GM13977 (cell line): ENCODE data around the gene PTPN3.

ENCODE experiments used
- DNase-seq: peaks from one replicate; pipeline ENCODE4 v3.0.0; 2012; ENCODE audit warnings: low spot score
- CTCF ChIP-seq: IDR thresholded peaks from 2 replicates; pipeline ENCODE4 v1.5.1; 2012; ENCODE audit warnings: mild to moderate bottlenecking, control low read depth; ENCODE audit not compliant: insufficient read depth; ENCODE audit errors: extremely low read depth, missing control alignments
- in situ Hi-C: fragments of 300-500 bp; cut with MboI; formaldehyde crosslinking; loops from one replicate; pipeline ENCODE4 v1.12.0; 2022; ENCODE audit warnings: low sequenced_read_pairs, low pct_unique_long_range_greater_than_20kb, mixed read lengths, inconsistent platforms; ENCODE audit not compliant: unreplicated experiment

Gene PTPN3

GRCh38 chr9:109449036-109449798 lies 48.9 kb downstream of the PTPN3 start:
- in situ Hi-C loops: no loop called here
- no peak for TF ChIP-seq CTCF
- no peak for DNase-seq

GRCh38 chr9:109448223-109448622 lies 49.9 kb downstream of the PTPN3 start:
- TF ChIP-seq CTCF: no peak
- in situ Hi-C loops: no loop called here
- DNase-seq: no peak

GRCh38 chr9:109447329-109448076 lies 50.6 kb downstream of the PTPN3 start:
- TF ChIP-seq CTCF: no peak
- in situ Hi-C loops: no loop called here
- no peak for DNase-seq

GRCh38 chr9:109444771-109445320 lies 53.3 kb downstream of the PTPN3 start:
- TF ChIP-seq CTCF: no peak
- in situ Hi-C loops: no loop called here
- no peak for DNase-seq

- no peak for TF ChIP-seq CTCF
- DNase-seq: no peak
- in situ Hi-C loops: no loop called here
These were observed 55.4 kb downstream of the PTPN3 start for GRCh38 chr9:109442716-109443115.

GRCh38 chr9:109441296-109441695 lies 56.8 kb downstream of the PTPN3 start:
- TF ChIP-seq CTCF: no peak
- in situ Hi-C loops: no loop called here

More at GRCh38 chr9:109441296-109441695, 56.8 kb downstream of the PTPN3 start:
- DNase-seq: no peak
